Measurements from ENCODE around the gene GXYLT2.

The GXYLT2 gene

GRCh38 chr3:72899349-72899765 lies 11.5 kb downstream of the GXYLT2 start (continued):
- TF ChIP-seq OVOL3 (tag by site-specific recombination; IDR thresholded peaks at IDR 0.05) (peak; percentile 86), PRDM1 (tag by site-specific recombination; IDR thresholded peaks at IDR 0.05) (peak; percentile 74), ZNF391 (tag by site-specific recombination; IDR thresholded peaks at IDR 0.05; ENCODE audit: borderline replicate concordance, low read depth) (peak; percentile 52; the same call in 1 of the 2 replicates), ZNF843 (tag by site-specific recombination; IDR thresholded peaks at IDR 0.05) (peak; percentile 95), ZNF580 (tag by site-specific recombination; IDR thresholded peaks at IDR 0.05) (0 out of 2 replicates have a peak, but pooled peaks have one; percentile 51), ZNF664 (tag by site-specific recombination; IDR thresholded peaks at IDR 0.05) (no peak), ZSCAN23 (tag by site-specific recombination; IDR thresholded peaks at IDR 0.05) (peak; percentile 54; the same call in 1 of the 2 replicates), ZNF558 (tag by site-specific recombination; IDR thresholded peaks at IDR 0.05) (0 out of 2 replicates have a peak, but pooled peaks have one; percentile 19), ZNF510 (tag by site-specific recombination; IDR thresholded peaks at IDR 0.05; ENCODE audit: insufficient replicate concordance) (no peak), GLI2 (tag by site-specific recombination; IDR thresholded peaks at IDR 0.05; ENCODE audit: borderline replicate concordance, low read depth) (peak; percentile 86), KLF10 (tag by site-specific recombination; IDR thresholded peaks at IDR 0.05) (peak; percentile 88), HIC1 (tag by site-specific recombination; IDR thresholded peaks at IDR 0.05) (peak; percentile 65; the same call in 1 of the 2 replicates), ZNF132 (tag by site-specific recombination; IDR thresholded peaks at IDR 0.05; ENCODE audit: borderline replicate concordance) (no peak), IKZF3 (tag by site-specific recombination; IDR thresholded peaks at IDR 0.05) (peak; percentile 92), ZBTB48 (tag by site-specific recombination; IDR thresholded peaks at IDR 0.05) (peak; percentile 36; the same call in 1 of the 2 replicates), ZBTB44 (tag by site-specific recombination; IDR thresholded peaks at IDR 0.05) (peak; percentile 67; the same call in 1 of the 2 replicates), ZNF324 (tag by site-specific recombination; IDR thresholded peaks at IDR 0.05) (0 out of 2 replicates have a peak, but pooled peaks have one; percentile 35), BCL11B (tag by site-specific recombination; IDR thresholded peaks at IDR 0.05; ENCODE audit: low read depth) (0 out of 2 replicates have a peak, but pooled peaks have one; percentile 31), ZNF600 (tag by site-specific recombination; IDR thresholded peaks at IDR 0.05) (peak; percentile 83), ZNF785 (tag by site-specific recombination; IDR thresholded peaks at IDR 0.05) (no peak), KLF7 (tag by site-specific recombination; IDR thresholded peaks at IDR 0.05; ENCODE audit: borderline replicate concordance) (no peak), BCL11A (tag by site-specific recombination; IDR thresholded peaks at IDR 0.05; ENCODE audit: low read depth) (peak; percentile 75; the same call in 1 of the 2 replicates), ZNF292 (tag by site-specific recombination; IDR thresholded peaks at IDR 0.05; ENCODE audit: borderline replicate concordance, low read depth) (no peak)
- TF ChIP-seq, protein P1, sequence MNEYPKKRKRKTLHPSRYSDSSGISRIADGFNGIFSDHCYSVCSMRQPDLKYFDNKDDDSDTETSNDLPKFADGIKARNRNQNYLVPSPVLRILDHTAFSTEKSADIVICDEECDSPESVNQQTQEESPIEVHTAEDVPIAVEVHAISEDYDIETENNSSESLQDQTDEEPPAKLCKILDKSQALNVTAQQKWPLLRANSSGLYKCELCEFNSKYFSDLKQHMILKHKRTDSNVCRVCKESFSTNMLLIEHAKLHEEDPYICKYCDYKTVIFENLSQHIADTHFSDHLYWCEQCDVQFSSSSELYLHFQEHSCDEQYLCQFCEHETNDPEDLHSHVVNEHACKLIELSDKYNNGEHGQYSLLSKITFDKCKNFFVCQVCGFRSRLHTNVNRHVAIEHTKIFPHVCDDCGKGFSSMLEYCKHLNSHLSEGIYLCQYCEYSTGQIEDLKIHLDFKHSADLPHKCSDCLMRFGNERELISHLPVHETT (tag by site-specific recombination; IDR thresholded peaks at IDR 0.05), result peak; percentile 91
- TF ChIP-seq, protein P2, sequence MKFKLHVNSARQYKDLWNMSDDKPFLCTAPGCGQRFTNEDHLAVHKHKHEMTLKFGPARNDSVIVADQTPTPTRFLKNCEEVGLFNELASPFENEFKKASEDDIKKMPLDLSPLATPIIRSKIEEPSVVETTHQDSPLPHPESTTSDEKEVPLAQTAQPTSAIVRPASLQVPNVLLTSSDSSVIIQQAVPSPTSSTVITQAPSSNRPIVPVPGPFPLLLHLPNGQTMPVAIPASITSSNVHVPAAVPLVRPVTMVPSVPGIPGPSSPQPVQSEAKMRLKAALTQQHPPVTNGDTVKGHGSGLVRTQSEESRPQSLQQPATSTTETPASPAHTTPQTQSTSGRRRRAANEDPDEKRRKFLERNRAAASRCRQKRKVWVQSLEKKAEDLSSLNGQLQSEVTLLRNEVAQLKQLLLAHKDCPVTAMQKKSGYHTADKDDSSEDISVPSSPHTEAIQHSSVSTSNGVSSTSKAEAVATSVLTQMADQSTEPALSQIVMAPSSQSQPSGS (tag by site-specific recombination; IDR thresholded peaks at IDR 0.05; ENCODE audit: low read depth), result peak; percentile 95
- TF ChIP-seq, protein P3, sequence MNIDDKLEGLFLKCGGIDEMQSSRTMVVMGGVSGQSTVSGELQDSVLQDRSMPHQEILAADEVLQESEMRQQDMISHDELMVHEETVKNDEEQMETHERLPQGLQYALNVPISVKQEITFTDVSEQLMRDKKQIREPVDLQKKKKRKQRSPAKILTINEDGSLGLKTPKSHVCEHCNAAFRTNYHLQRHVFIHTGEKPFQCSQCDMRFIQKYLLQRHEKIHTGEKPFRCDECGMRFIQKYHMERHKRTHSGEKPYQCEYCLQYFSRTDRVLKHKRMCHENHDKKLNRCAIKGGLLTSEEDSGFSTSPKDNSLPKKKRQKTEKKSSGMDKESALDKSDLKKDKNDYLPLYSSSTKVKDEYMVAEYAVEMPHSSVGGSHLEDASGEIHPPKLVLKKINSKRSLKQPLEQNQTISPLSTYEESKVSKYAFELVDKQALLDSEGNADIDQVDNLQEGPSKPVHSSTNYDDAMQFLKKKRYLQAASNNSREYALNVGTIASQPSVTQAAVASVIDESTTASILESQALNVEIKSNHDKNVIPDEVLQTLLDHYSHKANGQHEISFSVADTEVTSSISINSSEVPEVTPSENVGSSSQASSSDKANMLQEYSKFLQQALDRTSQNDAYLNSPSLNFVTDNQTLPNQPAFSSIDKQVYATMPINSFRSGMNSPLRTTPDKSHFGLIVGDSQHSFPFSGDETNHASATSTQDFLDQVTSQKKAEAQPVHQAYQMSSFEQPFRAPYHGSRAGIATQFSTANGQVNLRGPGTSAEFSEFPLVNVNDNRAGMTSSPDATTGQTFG (tag by site-specific recombination; IDR thresholded peaks at IDR 0.05; ENCODE audit: borderline replicate concordance), result no peak
- TF ChIP-seq, protein P4, sequence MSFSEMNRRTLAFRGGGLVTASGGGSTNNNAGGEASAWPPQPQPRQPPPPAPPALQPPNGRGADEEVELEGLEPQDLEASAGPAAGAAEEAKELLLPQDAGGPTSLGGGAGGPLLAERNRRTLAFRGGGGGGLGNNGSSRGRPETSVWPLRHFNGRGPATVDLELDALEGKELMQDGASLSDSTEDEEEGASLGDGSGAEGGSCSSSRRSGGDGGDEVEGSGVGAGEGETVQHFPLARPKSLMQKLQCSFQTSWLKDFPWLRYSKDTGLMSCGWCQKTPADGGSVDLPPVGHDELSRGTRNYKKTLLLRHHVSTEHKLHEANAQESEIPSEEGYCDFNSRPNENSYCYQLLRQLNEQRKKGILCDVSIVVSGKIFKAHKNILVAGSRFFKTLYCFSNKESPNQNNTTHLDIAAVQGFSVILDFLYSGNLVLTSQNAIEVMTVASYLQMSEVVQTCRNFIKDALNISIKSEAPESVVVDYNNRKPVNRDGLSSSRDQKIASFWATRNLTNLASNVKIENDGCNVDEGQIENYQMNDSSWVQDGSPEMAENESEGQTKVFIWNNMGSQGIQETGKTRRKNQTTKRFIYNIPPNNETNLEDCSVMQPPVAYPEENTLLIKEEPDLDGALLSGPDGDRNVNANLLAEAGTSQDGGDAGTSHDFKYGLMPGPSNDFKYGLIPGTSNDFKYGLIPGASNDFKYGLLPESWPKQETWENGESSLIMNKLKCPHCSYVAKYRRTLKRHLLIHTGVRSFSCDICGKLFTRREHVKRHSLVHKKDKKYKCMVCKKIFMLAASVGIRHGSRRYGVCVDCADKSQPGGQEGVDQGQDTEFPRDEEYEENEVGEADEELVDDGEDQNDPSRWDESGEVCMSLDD (tag by site-specific recombination; IDR thresholded peaks at IDR 0.05), result no peak

Data from HEK293 (cell line).